ENCODE data around the gene SIN3B. TPM values are rescaled to one million over a fixed set of nuclear protein-coding genes. Genes with fewer than 3 reads are reported as not detected.

SIN3B gene
- polyA plus RNA-seq, 1 of the 3 experiments (the other 2 are of a cell fraction): 29.7 TPM

DNA sequence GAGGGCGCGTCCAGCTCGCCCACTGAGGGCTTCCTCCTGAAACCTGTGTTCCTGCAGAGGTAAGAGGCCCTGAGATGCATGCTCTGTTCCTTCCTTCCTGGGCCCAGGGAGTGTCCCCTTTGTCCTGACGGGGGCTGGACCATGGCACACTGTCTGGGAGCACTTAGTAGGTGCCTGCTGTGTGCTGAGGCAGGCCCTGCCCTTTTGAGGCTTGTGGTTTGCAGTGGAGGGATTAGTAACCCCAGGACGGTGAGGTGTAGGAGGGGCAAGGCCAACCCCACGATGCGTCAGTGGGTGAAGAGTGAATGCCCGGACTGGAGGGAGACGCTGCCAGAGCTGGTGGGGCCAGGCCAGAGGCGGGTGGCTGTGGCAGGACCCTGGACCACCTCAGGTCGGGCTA is 48.4 kb downstream of the SIN3B start:
- WGBS (ENCODE audit: low lambda C conversion rate): 91% methylated on average over 11 of the region's 11 CpGs
- Histone ChIP-seq H3K9me3 (no peaks in the 10 kb centered on the region), H3K9ac (no peak overlapping the region), H3K9me2 (no peaks in the 10 kb centered on the region), H3K79me2 (ENCODE audit: insufficient read depth) (0 out of 2 replicates have a peak, but pooled peaks cover 3% of the 10 kb centered on the region), H3K36me3 (replicated peaks in 1 of 2; ENCODE audit: control insufficient read depth in 1 of 2, insufficient read depth in 2 of 2, low read length in 1 of 2) (peaks cover 15 to 45% of the 10 kb centered on the region in 2 experiments), H3K27ac (ENCODE audit: low read depth in 2 of 2, low read length in 1 of 2) (no peak overlapping the region), H3K27me3 (ENCODE audit: insufficient read depth) (no peaks in the 10 kb centered on the region), H2AFZ (ENCODE audit: low read depth) (no peak overlapping the region), H4K20me1 (ENCODE audit: insufficient read depth) (peaks cover 5% of the 10 kb centered on the region; the same call in 1 of the 2 replicates), H3K4me1 (ENCODE audit: control insufficient read depth in 1 of 2, insufficient read depth in 2 of 2, low read depth in 1 of 2, low read length in 1 of 2) (no peaks in the 10 kb centered on the region), H3F3A (replicated peaks; ENCODE audit: insufficient read depth) (no peaks in the 10 kb centered on the region), H3K4me2 (no peak overlapping the region), H3K4me3 (ENCODE audit: low read depth in 2 of 2, low read length in 1 of 2) (no peak overlapping the region)
- CTCF ChIA-PET: no interaction called here
- TF ChIP-seq MXI1 (IDR thresholded peaks at IDR 0.05; ENCODE audit: low read depth, low read length) (no peak), MEF2A (IDR thresholded peaks at IDR 0.05; ENCODE audit: borderline replicate concordance, low read depth) (no peak), RXRA (IDR thresholded peaks at IDR 0.05; ENCODE audit: borderline replicate concordance, low read depth) (no peak), TCF12 (IDR thresholded peaks at IDR 0.05) (no peak), POLR2AphosphoS5 (IDR thresholded peaks at IDR 0.05; ENCODE audit: low read depth, low read length) (no peak), TEAD4 (IDR thresholded peaks at IDR 0.05; ENCODE audit: borderline replicate concordance, insufficient read depth) (no peak), NFIC (IDR thresholded peaks at IDR 0.05; ENCODE audit: borderline replicate concordance) (no peak), TAF1 (IDR thresholded peaks at IDR 0.05; ENCODE audit: borderline replicate concordance, low read depth, low read length) (no peak)
- TF ChIP-seq, protein P1, sequence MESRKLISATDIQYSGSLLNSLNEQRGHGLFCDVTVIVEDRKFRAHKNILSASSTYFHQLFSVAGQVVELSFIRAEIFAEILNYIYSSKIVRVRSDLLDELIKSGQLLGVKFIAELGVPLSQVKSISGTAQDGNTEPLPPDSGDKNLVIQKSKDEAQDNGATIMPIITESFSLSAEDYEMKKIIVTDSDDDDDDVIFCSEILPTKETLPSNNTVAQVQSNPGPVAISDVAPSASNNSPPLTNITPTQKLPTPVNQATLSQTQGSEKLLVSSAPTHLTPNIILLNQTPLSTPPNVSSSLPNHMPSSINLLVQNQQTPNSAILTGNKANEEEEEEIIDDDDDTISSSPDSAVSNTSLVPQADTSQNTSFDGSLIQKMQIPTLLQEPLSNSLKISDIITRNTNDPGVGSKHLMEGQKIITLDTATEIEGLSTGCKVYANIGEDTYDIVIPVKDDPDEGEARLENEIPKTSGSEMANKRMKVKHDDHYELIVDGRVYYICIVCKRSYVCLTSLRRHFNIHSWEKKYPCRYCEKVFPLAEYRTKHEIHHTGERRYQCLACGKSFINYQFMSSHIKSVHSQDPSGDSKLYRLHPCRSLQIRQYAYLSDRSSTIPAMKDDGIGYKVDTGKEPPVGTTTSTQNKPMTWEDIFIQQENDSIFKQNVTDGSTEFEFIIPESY (IDR thresholded peaks at IDR 0.05; ENCODE audit: borderline replicate concordance, low read depth): no peak
- TF ChIP-seq, protein P2, sequence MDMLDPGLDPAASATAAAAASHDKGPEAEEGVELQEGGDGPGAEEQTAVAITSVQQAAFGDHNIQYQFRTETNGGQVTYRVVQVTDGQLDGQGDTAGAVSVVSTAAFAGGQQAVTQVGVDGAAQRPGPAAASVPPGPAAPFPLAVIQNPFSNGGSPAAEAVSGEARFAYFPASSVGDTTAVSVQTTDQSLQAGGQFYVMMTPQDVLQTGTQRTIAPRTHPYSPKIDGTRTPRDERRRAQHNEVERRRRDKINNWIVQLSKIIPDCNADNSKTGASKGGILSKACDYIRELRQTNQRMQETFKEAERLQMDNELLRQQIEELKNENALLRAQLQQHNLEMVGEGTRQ (IDR thresholded peaks at IDR 0.05; ENCODE audit: borderline replicate concordance, low read depth, low read length): no peak
- TF ChIP-seq, protein P3, sequence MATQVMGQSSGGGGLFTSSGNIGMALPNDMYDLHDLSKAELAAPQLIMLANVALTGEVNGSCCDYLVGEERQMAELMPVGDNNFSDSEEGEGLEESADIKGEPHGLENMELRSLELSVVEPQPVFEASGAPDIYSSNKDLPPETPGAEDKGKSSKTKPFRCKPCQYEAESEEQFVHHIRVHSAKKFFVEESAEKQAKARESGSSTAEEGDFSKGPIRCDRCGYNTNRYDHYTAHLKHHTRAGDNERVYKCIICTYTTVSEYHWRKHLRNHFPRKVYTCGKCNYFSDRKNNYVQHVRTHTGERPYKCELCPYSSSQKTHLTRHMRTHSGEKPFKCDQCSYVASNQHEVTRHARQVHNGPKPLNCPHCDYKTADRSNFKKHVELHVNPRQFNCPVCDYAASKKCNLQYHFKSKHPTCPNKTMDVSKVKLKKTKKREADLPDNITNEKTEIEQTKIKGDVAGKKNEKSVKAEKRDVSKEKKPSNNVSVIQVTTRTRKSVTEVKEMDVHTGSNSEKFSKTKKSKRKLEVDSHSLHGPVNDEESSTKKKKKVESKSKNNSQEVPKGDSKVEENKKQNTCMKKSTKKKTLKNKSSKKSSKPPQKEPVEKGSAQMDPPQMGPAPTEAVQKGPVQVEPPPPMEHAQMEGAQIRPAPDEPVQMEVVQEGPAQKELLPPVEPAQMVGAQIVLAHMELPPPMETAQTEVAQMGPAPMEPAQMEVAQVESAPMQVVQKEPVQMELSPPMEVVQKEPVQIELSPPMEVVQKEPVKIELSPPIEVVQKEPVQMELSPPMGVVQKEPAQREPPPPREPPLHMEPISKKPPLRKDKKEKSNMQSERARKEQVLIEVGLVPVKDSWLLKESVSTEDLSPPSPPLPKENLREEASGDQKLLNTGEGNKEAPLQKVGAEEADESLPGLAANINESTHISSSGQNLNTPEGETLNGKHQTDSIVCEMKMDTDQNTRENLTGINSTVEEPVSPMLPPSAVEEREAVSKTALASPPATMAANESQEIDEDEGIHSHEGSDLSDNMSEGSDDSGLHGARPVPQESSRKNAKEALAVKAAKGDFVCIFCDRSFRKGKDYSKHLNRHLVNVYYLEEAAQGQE (IDR thresholded peaks at IDR 0.05; ENCODE audit: low read depth, low read length): no peak
- DNase-seq: no peak
- POLR2A ChIA-PET: no interaction called here

Data from SK-N-SH (cell line).